GM13976 (cell line): ENCODE data around the gene CASP4.
A peak's percentile ranks its signal among the peaks of the same experiment; 100 is the strongest.
"Not testable (repeated sequence)": the region's sequence is repeated elsewhere in the genome, so short reads cannot be mapped to it uniquely, and the experiment has no call there.

Source experiments
- DNase-seq: peaks from one replicate; pipeline ENCODE4 v3.0.0; 2012; ENCODE audit warnings: low spot score
- CTCF ChIP-seq: IDR thresholded peaks from 2 replicates; pipeline ENCODE4 v1.5.1; 2012; ENCODE audit warnings: borderline replicate concordance, mild to moderate bottlenecking; ENCODE audit not compliant: insufficient read depth; ENCODE audit errors: extremely low read depth, missing control alignments, control extremely low read depth
- in situ Hi-C: fragments of 300-500 bp; cut with MboI; formaldehyde crosslinking; loops from one replicate; pipeline ENCODE4 v1.12.0; 2022; ENCODE audit warnings: low sequenced_read_pairs, mixed read lengths, inconsistent platforms; ENCODE audit not compliant: unreplicated experiment

Gene CASP4

GRCh38 chr11:104962852-104963251 lies 5.5 kb downstream of the CASP4 start:
- no peak for TF ChIP-seq CTCF
- in situ Hi-C loops = no loop called here
- no peak for DNase-seq

GRCh38 chr11:104957280-104957679 lies 11.1 kb downstream of the CASP4 start:
- in situ Hi-C loops = no loop called here
- no peak for DNase-seq
- no peak for TF ChIP-seq CTCF

GRCh38 chr11:104956528-104956927 lies 11.8 kb downstream of the CASP4 start:
- no peak for TF ChIP-seq CTCF
- no peak for DNase-seq
- in situ Hi-C loops = no loop called here

GRCh38 chr11:104946907-104947306 lies 21.5 kb downstream of the CASP4 start:
- peak; percentile 20 for DNase-seq
- in situ Hi-C loops = no loop called here
- peak; percentile 29 for TF ChIP-seq CTCF

GRCh38 chr11:104944076-104944475 lies 24.3 kb downstream of the CASP4 start:
- DNase-seq = no peak
- no peak for TF ChIP-seq CTCF
- in situ Hi-C loops = no loop called here

- in situ Hi-C loops = no loop called here
- no peak for TF ChIP-seq CTCF
- no peak for DNase-seq
These were observed 24.8 kb downstream of the CASP4 start for GRCh38 chr11:104943561-104943960.

- in situ Hi-C loops = no loop called here
- no peak for DNase-seq
- TF ChIP-seq CTCF = no peak
These were observed 33.8 kb downstream of the CASP4 start for GRCh38 chr11:104934594-104934993.

GRCh38 chr11:104934073-104934472 lies 34.3 kb downstream of the CASP4 start:
- in situ Hi-C loops, DNase-seq: not testable (repeated sequence)
